GM19372 (cell line): Measurements from ENCODE around the gene PHPT1.
"Not testable (repeated sequence)": the region's sequence is repeated elsewhere in the genome, so short reads cannot be mapped to it uniquely, and the experiment has no call there.

Experiments used
- ATAC-seq: cut with Tn5 transposase; IDR thresholded peaks from one replicate; pipeline ENCODE4 v1.9.1; 2021; ENCODE audit warnings: mild to moderate bottlenecking, low read depth, moderate library complexity; ENCODE audit not compliant: unreplicated experiment

The PHPT1 gene

DNA sequence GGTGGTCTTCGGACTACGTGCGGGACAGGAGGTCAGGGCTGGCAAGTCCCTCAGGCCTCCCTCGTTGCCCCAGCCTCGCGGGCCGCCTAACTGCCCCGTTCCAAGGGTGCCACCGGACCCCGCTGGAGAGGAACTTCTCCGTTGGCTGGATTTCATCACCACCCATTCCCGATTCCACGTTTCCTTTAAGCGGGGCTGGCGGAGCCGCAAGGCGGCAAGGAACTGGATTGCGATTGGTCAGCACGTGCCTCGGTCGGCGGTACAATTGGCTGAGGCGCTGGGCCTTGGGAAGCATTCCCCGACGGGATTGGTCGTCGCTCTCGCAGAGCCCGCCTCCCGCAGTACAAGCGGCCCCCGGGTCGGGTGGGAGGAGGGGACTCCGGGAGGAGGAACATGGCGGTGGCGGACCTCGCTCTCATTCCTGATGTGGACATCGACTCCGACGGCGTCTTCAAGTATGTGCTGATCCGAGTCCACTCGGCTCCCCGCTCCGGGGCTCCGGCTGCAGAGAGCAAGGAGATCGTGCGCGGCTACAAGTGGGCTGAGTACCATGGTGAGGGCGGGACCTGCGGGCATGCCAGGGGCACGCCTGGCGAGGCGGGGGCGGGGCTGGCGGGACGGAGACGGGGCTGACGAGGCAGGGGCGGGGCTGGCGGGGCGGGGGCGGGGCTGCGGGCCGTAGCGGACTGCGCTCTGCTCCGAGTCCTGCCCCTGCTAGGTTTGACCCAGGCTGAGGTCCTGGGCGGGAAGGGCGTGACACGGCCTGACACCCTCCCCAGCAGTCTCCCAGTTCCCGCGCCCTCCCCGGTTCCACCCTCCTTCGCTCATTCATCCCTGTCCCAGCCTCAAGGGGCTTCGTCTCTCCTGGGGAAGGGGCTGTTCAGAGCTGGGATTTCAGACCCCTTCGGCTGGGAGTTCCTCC is at the start of gene PHPT1:
Gene PHPT1, plus strand, starts transcription at position 372 of the 922 bp plus-strand sequence. Its CDS starts 22 bp downstream, at position 394.
- peak; percentile 83 for ATAC-seq

GRCh38 chr9:136799854-136800657 is 49.2 kb upstream of the PHPT1 start:
- ATAC-seq, result no peak

- ATAC-seq, result no peak
Observed at GRCh38 chr9:136802321-136802720, 46.9 kb upstream of the PHPT1 start.

DNA sequence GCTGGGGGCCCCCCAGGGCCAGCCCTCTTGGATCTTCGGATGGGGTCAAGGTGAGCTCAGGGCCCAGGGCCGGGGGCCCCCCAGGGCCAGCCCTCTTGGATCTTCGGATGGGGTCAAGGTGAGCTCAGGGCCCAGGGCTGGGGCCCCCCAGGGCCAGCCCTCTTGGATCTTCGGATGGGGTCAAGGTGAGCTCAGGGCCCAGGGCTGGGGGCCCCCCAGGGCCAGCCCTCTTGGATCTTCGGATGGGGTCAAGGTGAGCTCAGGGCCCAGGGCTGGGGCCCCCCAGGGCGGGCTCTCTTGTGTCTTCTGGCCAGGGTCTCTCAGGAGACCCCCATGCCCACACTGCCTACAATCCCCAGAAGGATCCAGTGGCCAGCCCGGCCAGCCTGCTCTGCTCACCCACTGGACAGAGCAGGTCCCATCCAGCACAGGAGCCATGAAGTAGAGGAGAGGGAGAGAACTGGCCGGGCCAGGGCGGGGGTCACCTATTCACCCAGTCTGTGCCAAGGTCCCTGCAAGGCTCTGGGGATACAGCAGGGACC is 46.1 kb upstream of the PHPT1 start:
- not testable (repeated sequence) for ATAC-seq

DNA sequence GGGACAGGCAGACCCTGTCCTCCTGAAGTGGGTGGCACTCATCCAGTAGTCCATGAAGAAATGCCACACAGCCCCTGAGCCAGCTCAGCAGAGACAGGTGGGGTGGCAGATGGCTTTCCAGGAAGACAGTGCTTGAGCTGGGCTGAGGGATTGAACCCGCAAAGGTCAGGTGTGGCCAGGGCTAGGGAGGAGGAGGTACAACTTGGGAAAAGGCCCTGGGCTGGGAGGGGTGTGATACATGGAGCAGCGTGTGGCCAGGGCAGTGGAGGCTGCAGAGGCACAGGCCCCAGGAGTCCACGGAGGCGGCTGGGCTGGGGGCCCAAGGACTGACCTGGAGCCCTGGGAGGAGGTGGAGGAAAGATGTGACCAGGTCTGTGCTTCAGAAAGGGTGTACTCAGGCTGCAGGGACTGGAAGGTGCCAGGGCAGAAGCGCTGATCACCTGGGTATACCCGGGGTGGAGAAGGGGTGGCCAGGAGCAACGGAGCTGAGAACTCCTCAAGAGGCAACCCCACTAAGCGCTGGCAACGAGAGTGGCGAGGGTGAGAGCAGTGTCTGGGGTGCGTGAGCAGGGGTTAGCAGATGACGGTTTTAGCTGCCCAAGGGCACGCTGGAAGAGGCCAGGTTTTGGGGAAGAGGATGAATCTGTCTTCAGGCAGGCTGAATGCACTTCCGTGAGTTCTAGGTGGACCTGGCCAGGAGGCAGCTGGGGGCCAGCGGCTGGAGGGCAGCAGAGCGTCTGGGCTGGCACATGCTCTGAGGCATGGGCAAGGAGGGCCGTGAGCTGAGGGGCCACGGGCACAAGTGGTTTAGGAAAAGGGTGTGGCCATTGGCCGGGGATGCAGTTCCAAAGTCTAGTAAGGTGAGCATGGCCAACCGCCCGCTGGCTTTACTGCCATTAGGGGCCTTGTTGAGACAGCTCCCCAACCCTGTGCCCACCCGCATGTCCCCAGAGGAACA is 45.4 kb upstream of the PHPT1 start:
- no peak for ATAC-seq

GRCh38 chr9:136804509-136805206 is 44.6 kb upstream of the PHPT1 start:
- ATAC-seq, result no peak

GRCh38 chr9:136805207-136805740 is 43.9 kb upstream of the PHPT1 start:
- ATAC-seq, result no peak

DNA sequence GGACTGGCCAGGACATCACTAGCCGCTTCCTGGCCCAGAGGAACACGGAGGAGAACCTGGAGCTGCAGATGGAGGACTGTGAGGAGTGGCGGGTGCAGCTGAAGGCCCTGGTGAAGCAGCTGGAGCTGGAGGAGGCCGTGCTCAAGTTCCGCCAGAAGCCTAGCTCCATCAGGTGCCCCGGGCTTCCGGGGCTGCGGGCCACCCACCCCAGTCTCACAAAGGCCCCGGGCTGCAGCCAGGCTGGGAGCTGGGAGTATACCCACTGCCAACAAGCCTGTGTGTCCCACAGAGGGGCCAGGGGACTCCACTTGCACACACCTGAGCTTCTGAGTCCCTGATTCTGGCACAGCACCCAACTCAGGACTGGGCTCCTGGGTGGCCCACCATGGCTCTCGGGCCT is 43.1 kb upstream of the PHPT1 start:
- no peak for ATAC-seq

DNA sequence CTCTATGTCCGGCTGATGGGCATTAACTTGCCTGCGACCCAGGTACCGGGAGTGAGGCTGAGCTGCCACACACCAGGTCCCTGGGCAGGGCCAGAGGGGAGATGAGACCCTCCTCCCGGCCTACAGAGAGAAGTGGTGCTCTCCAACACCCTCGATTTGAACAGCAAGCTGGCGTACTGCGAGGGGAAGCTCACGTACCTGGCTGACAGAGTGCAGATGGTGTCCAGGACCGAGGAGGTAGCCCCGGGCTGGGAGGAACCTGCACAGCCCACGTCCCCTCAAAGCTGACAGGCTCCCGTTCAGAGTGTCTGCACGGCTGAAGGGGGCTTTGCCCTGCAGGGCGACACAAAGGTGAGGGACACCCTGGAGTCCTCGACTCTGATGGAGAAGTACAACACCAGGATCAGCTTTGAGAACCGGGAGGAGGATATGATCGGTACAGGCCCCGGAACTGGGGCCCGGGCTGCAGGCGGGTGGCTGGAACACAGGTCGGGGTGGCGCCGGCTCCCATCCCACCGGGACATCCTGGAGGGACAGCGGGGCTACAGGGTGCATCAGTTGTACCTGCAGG is 42.5 kb upstream of the PHPT1 start:
- ATAC-seq, result no peak

GRCh38 chr9:136807281-136808074 is 41.7 kb upstream of the PHPT1 start, which contains the start of gene RABL6:
TSS of gene RABL6 (plus strand) at chr9:136807948. CDS start at chr9:136808197, 249 bp downstream.
- ATAC-seq, result peak; percentile 79

DNA sequence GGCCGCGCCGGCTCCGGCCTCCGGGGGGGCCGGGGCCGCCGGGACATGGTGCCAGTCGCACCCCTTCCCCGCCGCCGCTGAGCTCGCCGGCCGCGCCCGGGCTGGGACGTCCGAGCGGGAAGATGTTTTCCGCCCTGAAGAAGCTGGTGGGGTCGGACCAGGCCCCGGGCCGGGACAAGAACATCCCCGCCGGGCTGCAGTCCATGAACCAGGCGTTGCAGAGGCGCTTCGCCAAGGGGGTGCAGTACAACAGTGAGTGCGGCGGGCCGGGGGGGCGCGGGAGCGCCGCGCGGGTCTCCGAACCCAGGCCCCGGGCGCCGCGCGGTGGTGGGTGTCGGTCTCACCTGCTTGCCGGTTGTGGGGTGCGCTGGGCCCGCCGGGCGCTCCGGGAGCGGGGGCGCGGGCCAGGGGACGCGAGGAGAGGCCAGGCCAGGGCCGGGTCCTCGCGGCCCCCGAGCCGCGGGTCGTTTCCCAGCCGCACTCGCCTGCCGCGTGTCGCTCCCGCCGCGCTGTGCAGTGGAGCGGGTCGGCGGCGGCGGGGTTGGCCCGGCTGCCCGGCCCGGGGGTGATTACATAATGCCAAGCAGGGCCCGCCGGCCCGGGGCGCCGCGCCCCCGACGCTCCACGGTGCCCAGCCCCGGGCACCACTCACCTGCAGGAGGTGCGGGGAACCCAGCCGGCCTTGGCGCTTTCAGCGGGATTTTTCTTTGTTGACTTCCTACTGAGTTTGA is 41.0 kb upstream of the PHPT1 start:
- peak; percentile 26 for ATAC-seq

DNA sequence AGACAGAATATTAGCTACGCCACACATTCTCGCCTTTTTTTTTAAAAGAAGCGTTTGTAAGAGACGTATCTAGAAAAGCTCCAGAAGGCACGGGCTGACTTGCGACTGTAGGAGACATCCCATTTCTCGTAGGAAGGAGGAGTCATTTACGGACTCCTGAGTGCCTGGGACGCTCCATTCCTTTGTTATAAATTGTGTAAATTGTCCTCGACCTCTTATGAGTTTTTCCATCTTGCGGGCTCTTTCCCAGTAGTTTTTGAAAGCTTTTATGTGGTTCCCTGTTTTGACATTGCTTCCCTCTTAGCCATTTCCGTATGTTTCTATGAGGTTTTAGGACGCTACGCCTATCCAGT is 40.4 kb upstream of the PHPT1 start:
- no peak for ATAC-seq

DNA sequence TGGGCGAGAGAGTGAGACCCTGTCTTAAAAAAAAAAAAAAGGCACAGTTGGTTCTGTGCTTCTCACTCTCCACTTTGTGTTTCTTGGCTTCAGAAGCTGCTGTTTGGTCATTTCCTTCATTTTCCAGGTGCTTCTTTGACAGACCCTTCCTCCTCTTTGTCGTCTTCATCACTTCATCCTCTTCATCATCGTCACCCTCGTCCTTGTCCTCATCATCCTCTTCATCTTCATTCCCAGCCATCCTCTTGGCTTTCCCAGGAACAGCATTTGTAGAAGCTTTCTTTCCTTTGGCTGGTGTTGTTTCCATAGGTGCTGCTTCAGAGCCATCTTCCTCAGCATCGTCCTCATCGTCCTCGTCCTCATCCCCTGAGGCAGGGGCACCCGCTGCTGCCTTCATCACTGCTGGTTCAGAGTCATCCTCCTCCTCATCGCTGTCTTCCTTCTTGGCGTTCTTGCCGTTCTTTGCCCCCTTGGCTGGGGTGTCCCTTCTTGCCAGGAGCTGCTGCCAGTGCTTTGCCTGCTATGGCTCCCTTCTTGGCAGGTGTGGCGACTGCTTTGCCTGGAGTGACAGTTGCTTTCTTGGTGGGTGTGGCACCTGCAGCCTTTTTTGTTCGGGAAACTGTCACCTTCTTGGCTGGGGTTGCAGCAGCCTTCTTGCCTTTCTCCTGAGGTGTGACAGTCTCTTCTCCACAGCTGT is 34.3 kb upstream of the PHPT1 start:
- ATAC-seq, result no peak

DNA sequence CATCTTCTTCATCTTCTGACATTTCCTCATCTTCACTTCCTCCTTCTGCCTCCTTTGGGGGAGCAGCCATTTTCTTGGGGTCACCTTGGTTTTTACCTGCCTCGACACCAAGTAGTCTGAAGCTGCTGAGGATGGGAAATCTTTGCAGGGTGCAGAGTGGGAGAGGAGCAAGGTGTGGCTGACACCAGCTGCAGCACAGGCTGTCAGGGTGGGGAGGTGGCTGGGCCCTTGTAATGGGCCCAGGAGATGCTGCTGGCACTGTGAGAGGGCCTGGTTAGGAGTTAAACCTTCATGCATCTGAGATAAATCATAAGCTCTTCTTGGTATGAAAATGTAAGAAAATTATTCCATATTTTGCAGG is 33.8 kb upstream of the PHPT1 start:
- ATAC-seq, result no peak

GRCh38 chr9:136820971-136821825 is 28.0 kb upstream of the PHPT1 start:
- no peak for ATAC-seq
